Mucosa of rectum (tissue), 2 donors: Measurements from ENCODE around the gene S100B.
"Not testable (repeated sequence)": the region's sequence is repeated elsewhere in the genome, so short reads cannot be mapped to it uniquely, and the experiment has no call there.

Source experiments
- H3K27ac ChIP-seq, 2 donors: one replicate each; pipeline ENCODE4 v1.7.0; 2013; ENCODE audit warnings: inconsistent platforms in 2 of 2, low read depth in 2 of 2, low read length in 2 of 2
- H3K27me3 ChIP-seq, 2 donors: one replicate each; pipeline ENCODE4 v1.7.0; 2013; ENCODE audit warnings: low read length in 2 of 2; ENCODE audit not compliant: control insufficient read depth in 2 of 2, insufficient read depth in 2 of 2
- H3K36me3 ChIP-seq, 2 donors: one replicate each; pipeline ENCODE4 v1.7.0; 2013; ENCODE audit warnings: low read length in 2 of 2; ENCODE audit not compliant: control insufficient read depth in 2 of 2, insufficient read depth in 2 of 2
- H3K4me1 ChIP-seq, 2 donors: one replicate each; pipeline ENCODE4 v1.7.0; 2013; ENCODE audit warnings: low read length in 2 of 2, mild to moderate bottlenecking in 1 of 2; ENCODE audit not compliant: control insufficient read depth in 2 of 2, insufficient read depth in 2 of 2
- H3K4me3 ChIP-seq, 2 donors: one replicate each; pipeline ENCODE4 v1.7.0; 2013; ENCODE audit warnings: low read length in 2 of 2
- H3K9ac ChIP-seq, 2 donors: one replicate each; pipeline ENCODE4 v1.7.0; 2013; ENCODE audit warnings: low read length in 2 of 2, low read depth in 1 of 2, mild to moderate bottlenecking in 1 of 2
- H3K9me3 ChIP-seq, 2 donors: one replicate each; pipeline ENCODE4 v1.7.0; 2013; ENCODE audit warnings: low read length in 2 of 2; ENCODE audit not compliant: control insufficient read depth in 2 of 2
- donor health status: healthy.
- donor health status: Normal muscosa, but diverticular disease.

S100B gene

GRCh38 chr21:46639489-46640386, 34.9 kb upstream of the S100B start:
- H3K9ac ChIP-seq: no peak overlapping the region
- peaks cover 19 to 26% of the 10 kb centered on the region in 2 donors for H3K36me3 ChIP-seq
- no peak overlapping the region for H3K27ac ChIP-seq
- no peaks in the 10 kb centered on the region for H3K9me3 ChIP-seq
- H3K4me3 ChIP-seq: no peak overlapping the region
- peaks cover 9 to 12% of the 10 kb centered on the region in 2 donors for H3K4me1 ChIP-seq
- H3K27me3 ChIP-seq: no peaks in the 10 kb centered on the region

DNA sequence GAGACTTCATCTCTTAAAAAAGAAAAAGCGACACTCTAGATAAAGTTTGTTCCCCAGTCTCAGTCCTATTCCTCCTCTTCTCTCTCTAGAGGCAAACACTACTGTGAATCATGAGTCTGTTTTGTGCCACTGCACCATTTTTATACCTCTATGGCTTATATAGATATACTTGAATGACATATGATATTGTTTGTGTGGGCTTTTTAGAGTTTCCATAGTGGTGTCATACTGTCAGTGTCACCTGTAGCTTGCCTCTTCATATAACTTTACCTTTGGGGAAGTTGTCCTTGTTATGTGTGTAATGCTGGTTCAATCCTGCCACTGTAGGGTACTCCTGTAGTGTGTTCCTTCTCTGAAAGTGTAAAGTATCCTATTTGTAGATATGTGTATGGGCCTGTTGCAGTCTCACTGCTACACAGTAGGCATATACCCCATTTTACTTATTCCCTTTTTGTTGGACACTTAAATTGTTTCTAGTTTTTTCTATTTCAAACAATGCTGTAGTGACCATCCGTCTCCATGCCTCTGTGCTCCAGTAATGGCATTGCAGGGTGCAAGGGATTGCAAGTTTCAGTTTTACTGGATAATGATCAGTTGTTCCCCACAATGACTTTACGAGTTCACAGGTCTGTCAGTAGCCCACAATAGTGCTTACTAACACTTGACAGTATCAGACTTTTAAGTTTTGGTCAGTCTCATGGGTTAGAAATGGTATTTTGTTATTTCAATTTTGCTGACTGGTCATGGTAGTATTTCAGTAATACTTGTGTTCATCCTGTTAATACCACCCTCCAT, 33.3 kb upstream of the S100B start:
- H3K4me1 ChIP-seq: peaks cover 11 to 12% of the 10 kb centered on the region in 2 donors

GRCh38 chr21:46636550-46637285, 31.8 kb upstream of the S100B start:
- peaks cover 11 to 12% of the 10 kb centered on the region in 2 donors for H3K4me1 ChIP-seq

More for the DNA sequence above, 33.3 kb upstream of the S100B start:
- Histone ChIP-seq H3K9me3 (no peaks in the 10 kb centered on the region), H3K9ac (no peak overlapping the region), H3K27me3 (no peaks in the 10 kb centered on the region), H3K4me3 (peak overlapping the region in 1 of 2 donors; percentile 16), H3K27ac (peak overlapping the region in 1 of 2 donors; percentile 1), H3K36me3 (peaks cover 4 to 11% of the 10 kb centered on the region in 2 donors)

DNA sequence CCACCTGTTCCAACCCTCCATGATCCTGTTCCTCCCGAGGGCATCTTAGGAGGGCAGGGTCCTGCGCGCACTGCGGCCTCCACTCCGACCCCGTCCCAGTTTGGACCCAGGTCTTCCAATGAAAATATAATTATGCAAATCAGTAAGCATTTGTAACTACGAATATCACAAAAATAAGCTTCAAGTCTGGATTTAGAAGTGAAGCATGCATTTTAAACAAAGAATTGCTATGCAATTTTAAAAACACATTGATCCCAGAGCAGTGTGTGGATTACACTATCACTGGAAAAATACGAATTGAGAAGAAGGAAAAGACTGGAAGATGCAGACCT, 31.3 kb upstream of the S100B start:
- H3K27ac ChIP-seq: peak overlapping the region; percentile 100
- peak overlapping the region; percentile 100 for H3K4me3 ChIP-seq
- peak overlapping the region; percentile 99 for H3K9ac ChIP-seq
- H3K9me3 ChIP-seq: no peaks in the 10 kb centered on the region
- peaks cover 2% of the 10 kb centered on the region in 2 donors for H3K36me3 ChIP-seq
- peaks cover 11 to 12% of the 10 kb centered on the region in 2 donors for H3K4me1 ChIP-seq
- H3K27me3 ChIP-seq: no peaks in the 10 kb centered on the region

More at GRCh38 chr21:46636550-46637285, 31.8 kb upstream of the S100B start:
- H3K36me3 ChIP-seq: peaks cover 4 to 7% of the 10 kb centered on the region in 2 donors
- peak overlapping the region; percentile 100 for H3K4me3 ChIP-seq
- H3K9ac ChIP-seq: peak overlapping the region; percentile 99
- peak overlapping the region in 1 of 2 donors; percentile 100 for H3K27ac ChIP-seq
- H3K27me3 ChIP-seq: no peaks in the 10 kb centered on the region
- H3K9me3 ChIP-seq: no peaks in the 10 kb centered on the region

GRCh38 chr21:46635324-46636180, 30.7 kb upstream of the S100B start, which contains the start of gene PRMT2:
Gene PRMT2, plus strand, starts transcription at chr21:46635674. Its CDS starts 1,278 bp downstream, at chr21:46636952.
- Histone ChIP-seq H3K4me1 (peaks cover 11 to 12% of the 10 kb centered on the region in 2 donors), H3K27me3 (no peaks in the 10 kb centered on the region), H3K27ac (peak within 1 kb of the TSS; percentile 100), H3K9ac (peak within 1 kb of the TSS; percentile 99), H3K4me3 (peak within 1 kb of the TSS; percentile 100), H3K9me3 (no peaks in the 10 kb centered on the region), H3K36me3 (no peaks in the 10 kb centered on the region)

DNA sequence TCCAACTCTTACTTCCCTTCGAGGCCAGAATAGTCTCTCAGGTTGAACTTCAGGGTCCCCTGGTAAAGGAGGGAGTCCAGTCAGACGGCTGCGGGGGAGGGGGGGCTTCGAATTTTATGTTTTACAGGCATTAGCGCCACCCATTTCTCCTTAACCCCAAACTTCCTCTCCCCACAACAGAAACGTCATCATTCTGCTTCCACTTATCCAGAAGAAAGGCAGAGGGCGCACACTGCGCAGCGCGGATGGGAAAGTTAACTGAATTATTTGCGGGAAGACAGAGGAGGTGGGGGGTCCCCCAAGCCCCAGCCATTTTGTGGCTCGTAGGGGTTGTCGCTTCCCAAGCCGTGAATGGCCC, 30.1 kb upstream of the S100B start:
- Histone ChIP-seq H3K27ac (peak overlapping the region; percentile 100), H3K36me3 (no peaks in the 10 kb centered on the region), H3K4me1 (peaks cover 11 to 12% of the 10 kb centered on the region in 2 donors)

GRCh38 chr21:46634427-46634826, 29.5 kb upstream of the S100B start:
- Histone ChIP-seq H3K9ac (peak overlapping the region; percentile 61 to 99), H3K9me3 (no peaks in the 10 kb centered on the region)

More for the DNA sequence above, 30.1 kb upstream of the S100B start:
- H3K27me3 ChIP-seq: no peaks in the 10 kb centered on the region
- peak overlapping the region; percentile 61 to 99 for H3K9ac ChIP-seq
- peak overlapping the region; percentile 100 for H3K4me3 ChIP-seq
- H3K9me3 ChIP-seq: no peaks in the 10 kb centered on the region

DNA sequence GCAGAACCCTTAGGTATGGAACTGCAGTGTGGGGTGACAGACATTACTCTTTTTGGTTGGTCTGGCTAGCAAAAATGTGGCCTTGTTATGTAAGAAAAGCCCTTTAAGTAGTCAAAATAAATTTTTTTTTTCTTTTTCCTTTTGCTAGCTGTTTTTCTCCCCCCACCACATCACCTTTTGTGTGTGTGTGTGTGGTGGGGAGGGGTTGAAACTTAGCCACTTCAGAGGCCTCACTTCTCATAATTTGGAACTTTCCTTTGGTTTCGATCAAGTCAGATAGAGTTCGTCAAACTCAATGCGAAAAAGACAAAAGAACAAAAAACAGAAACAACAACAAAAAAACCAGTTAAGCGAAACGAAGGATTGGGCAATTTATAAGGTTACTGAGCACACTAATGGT, 28.7 kb upstream of the S100B start:
- no peak overlapping the region for H3K9ac ChIP-seq
- H3K27me3 ChIP-seq: no peaks in the 10 kb centered on the region
- no peaks in the 10 kb centered on the region for H3K36me3 ChIP-seq
- H3K4me3 ChIP-seq: no peak overlapping the region
- H3K4me1 ChIP-seq: peaks cover 11 to 12% of the 10 kb centered on the region in 2 donors
- H3K27ac ChIP-seq: no peak overlapping the region
- no peaks in the 10 kb centered on the region for H3K9me3 ChIP-seq

More at GRCh38 chr21:46634427-46634826, 29.5 kb upstream of the S100B start:
- H3K27ac ChIP-seq: peak overlapping the region; percentile 100
- H3K4me3 ChIP-seq: peak overlapping the region; percentile 100
- H3K36me3 ChIP-seq: no peaks in the 10 kb centered on the region
- no peaks in the 10 kb centered on the region for H3K27me3 ChIP-seq
- H3K4me1 ChIP-seq: peaks cover 11 to 12% of the 10 kb centered on the region in 2 donors

DNA sequence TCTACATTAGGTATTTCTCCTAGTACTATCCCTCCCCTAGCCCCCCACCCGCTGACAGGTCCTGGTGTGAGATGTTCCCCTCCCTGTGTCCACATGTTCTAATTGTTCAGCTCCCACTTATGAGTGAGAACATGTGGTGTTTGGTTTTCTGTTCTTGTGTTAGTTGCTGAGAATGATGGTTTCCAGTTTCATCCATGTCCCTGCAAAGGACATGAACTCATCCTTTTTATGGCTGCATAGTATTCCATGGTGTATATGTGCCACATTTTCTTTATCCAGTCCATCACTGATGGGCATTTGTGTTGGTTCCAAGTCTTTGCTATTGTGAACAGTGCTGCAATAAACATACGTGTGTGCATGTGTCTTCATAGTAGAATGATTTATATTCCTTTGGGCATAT, 26.0 kb upstream of the S100B start:
- not testable (repeated sequence) for H3K36me3 ChIP-seq, H3K4me3 ChIP-seq, H3K4me1 ChIP-seq

More for the DNA sequence above, 26.0 kb upstream of the S100B start:
- not testable (repeated sequence) for H3K27me3 ChIP-seq, H3K9ac ChIP-seq, H3K27ac ChIP-seq, H3K9me3 ChIP-seq
